ENCODE measurements around the gene GNPTAB.

GNPTAB gene

DNA sequence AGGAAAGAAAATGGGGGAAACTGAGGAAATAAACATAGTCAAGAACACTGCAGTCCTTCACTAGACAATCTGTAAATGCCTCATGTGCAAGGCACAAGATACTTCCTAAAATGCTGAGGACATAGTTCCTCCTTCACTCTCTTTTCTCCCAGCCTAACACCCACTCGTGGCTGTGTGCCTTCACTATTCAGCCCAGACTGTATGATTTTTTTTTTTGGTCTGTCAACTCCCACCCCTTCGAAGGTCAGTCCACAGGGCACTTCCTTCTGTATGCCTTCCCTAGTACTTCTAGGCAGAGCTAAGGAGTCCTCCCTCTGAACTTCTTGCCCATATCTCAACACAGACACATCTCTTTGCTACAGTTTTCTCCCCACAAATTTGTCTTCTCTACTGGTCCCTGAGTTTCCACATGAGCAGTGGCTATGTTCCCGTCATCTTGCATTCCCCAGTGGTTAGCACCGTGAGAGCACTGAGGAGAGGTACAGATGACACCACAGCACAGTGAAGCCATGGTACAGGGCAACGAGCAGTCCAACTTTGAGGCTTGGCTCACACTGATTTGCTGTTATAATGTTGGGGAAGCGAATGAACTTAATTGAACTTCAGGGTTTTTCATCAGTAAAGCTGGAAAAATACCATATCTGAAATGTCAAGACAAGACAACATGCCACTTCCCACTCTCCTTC lies 67.4 kb downstream of the GNPTAB start:
- H3K9me3 ChIP-seq (ENCODE audit: control insufficient read depth, insufficient read depth, low read length) = no peaks in the 10 kb centered on the region
- no peaks in the 10 kb centered on the region; the same call in 1 of the 2 replicates for H3K4me1 ChIP-seq (ENCODE audit: insufficient read depth, low read length)
- no peak overlapping the region for H3K9ac ChIP-seq (ENCODE audit: low read depth, low read length)
- H3K36me3 ChIP-seq (ENCODE audit: insufficient read depth, low read length) = no peaks in the 10 kb centered on the region

DNA sequence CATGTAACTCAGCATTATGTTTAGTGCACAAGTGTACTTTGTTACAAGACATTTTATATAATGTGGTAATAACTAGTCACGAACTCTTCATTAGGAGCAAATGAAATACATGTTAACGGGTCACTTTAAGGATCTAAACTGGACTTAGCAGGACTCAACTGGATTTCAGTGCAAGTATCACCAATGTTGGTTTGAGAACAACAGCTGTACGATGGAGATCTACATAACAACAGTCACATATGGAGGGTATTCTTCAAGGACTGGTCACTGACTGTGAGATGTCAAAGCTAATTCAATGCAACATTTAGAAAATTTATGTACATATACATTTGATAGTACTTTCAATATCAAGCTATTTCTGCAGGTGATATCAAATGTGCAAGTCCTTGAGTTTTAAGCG lies 69.0 kb downstream of the GNPTAB start:
- Histone ChIP-seq H3K9ac (ENCODE audit: low read depth, low read length) (no peak overlapping the region), H3K4me1 (ENCODE audit: insufficient read depth, low read length) (no peaks in the 10 kb centered on the region; the same call in 1 of the 2 replicates), H3K36me3 (ENCODE audit: insufficient read depth, low read length) (no peaks in the 10 kb centered on the region), H3K9me3 (ENCODE audit: control insufficient read depth, insufficient read depth, low read length) (no peaks in the 10 kb centered on the region)

- Histone ChIP-seq H3K36me3 (ENCODE audit: insufficient read depth, low read length) (no peaks in the 10 kb centered on the region), H3K4me1 (ENCODE audit: insufficient read depth, low read length) (no peaks in the 10 kb centered on the region; the same call in 1 of the 2 replicates)
These were observed 69.4 kb downstream of the GNPTAB start for GRCh38 chr12:101761350-101761749.

DNA sequence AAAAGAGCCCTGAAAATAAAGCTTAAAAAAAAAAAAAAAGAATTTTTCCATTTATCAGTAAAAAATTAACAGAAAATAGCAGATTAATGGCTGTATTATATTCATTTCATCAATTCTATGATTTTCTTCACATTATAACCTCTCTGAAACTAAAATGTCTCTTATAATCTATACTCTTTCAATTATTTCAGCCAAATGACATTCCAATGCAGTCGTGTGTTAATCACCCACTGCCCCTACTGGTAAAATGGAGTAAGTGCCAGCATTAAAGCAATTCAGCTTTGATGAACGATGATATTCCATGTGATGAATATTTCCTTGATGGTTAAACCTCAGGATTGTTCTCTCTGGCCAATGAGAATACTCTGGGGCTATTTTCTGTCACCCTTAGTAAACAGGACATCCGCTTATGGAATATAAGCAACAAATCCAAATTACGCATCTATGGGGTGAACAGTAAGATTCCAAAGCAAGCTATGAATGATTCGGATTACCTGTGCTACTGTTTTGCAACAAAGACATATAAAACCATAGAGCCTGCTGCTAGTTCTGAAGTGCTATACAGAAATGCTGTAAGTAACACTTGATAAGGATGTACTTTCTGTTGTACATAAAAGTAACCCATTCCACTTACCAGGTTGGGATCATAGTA lies 71.2 kb downstream of the GNPTAB start:
- H3K9ac ChIP-seq (ENCODE audit: low read depth, low read length) = no peak overlapping the region
- no peaks in the 10 kb centered on the region for H3K36me3 ChIP-seq (ENCODE audit: insufficient read depth, low read length)
- no peaks in the 10 kb centered on the region; the same call in 1 of the 2 replicates for H3K4me1 ChIP-seq (ENCODE audit: insufficient read depth, low read length)
- no peaks in the 10 kb centered on the region for H3K9me3 ChIP-seq (ENCODE audit: control insufficient read depth, insufficient read depth, low read length)

More at GRCh38 chr12:101761350-101761749, 69.4 kb downstream of the GNPTAB start:
- Histone ChIP-seq H3K9ac (ENCODE audit: low read depth, low read length) (no peak overlapping the region), H3K9me3 (ENCODE audit: control insufficient read depth, insufficient read depth, low read length) (no peaks in the 10 kb centered on the region)

DNA sequence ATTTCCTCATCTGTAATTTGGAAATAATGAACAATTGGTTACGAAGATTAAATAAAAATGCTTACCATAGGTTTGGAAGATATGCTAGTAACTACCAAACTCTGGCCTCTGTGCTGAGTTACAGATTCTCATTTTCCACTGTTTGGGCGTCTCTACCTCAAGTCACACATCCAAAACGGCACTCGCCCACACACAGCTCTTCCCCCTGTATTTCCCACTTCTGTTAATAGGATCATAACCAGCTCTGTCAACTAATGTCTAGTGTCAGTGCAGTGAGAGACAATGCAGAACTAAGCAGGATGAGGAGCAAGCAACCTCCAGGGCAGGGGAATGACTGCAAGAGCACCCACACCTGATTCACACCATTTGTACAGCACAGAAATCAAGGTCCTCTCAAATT lies 80.6 kb downstream of the GNPTAB start:
- no peak overlapping the region for H3K9ac ChIP-seq (ENCODE audit: low read depth, low read length)
- H3K9me3 ChIP-seq (ENCODE audit: control insufficient read depth, insufficient read depth, low read length) = no peaks in the 10 kb centered on the region
- H3K4me1 ChIP-seq (ENCODE audit: insufficient read depth, low read length) = no peaks in the 10 kb centered on the region
- H3K36me3 ChIP-seq (ENCODE audit: insufficient read depth, low read length) = peaks cover 3% of the 10 kb centered on the region; the same call in 1 of the 2 replicates

GRCh38 chr12:101749657-101750056 lies 81.1 kb downstream of the GNPTAB start:
- Histone ChIP-seq H3K36me3 (ENCODE audit: insufficient read depth, low read length) (peaks cover 3% of the 10 kb centered on the region; the same call in 1 of the 2 replicates), H3K9me3 (ENCODE audit: control insufficient read depth, insufficient read depth, low read length) (no peaks in the 10 kb centered on the region), H3K4me1 (ENCODE audit: insufficient read depth, low read length) (no peaks in the 10 kb centered on the region), H3K9ac (ENCODE audit: low read depth, low read length) (no peak overlapping the region)

GRCh38 chr12:101748907-101749306 lies 81.9 kb downstream of the GNPTAB start:
- Histone ChIP-seq H3K9ac (ENCODE audit: low read depth, low read length) (no peak overlapping the region), H3K4me1 (ENCODE audit: insufficient read depth, low read length) (no peaks in the 10 kb centered on the region), H3K9me3 (ENCODE audit: control insufficient read depth, insufficient read depth, low read length) (no peaks in the 10 kb centered on the region), H3K36me3 (ENCODE audit: insufficient read depth, low read length) (peaks cover 3% of the 10 kb centered on the region; the same call in 1 of the 2 replicates)

- no peaks in the 10 kb centered on the region for H3K4me1 ChIP-seq (ENCODE audit: insufficient read depth, low read length)
- no peaks in the 10 kb centered on the region for H3K9me3 ChIP-seq (ENCODE audit: control insufficient read depth, insufficient read depth, low read length)
- H3K36me3 ChIP-seq (ENCODE audit: insufficient read depth, low read length) = peaks cover 3% of the 10 kb centered on the region; the same call in 1 of the 2 replicates
- no peak overlapping the region for H3K9ac ChIP-seq (ENCODE audit: low read depth, low read length)
These were observed 83.1 kb downstream of the GNPTAB start for GRCh38 chr12:101747697-101748096.

GRCh38 chr12:101746661-101747060 lies 84.1 kb downstream of the GNPTAB start:
- Histone ChIP-seq H3K36me3 (ENCODE audit: insufficient read depth, low read length) (peaks cover 3% of the 10 kb centered on the region; the same call in 1 of the 2 replicates), H3K4me1 (ENCODE audit: insufficient read depth, low read length) (no peaks in the 10 kb centered on the region), H3K9ac (ENCODE audit: low read depth, low read length) (no peak overlapping the region), H3K9me3 (ENCODE audit: control insufficient read depth, insufficient read depth, low read length) (no peaks in the 10 kb centered on the region)

DNA sequence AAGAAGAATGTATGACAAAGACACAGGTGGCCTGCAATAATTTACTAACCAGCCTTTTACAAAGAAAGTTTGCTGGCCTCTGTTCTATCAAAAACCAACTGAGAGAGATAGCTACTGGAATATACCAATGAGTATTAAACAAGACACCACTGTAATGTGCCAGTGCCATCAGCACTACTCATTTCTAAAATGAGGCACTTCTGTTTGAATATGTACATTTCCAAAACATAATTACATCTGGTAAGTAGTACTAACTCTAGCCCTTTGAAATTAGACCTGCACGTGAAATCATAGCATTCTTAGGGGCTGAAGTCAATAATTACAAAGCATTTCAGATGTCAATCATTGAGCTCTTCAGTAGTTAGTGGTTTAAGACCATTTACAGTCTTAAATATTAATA lies 84.6 kb downstream of the GNPTAB start:
- Histone ChIP-seq H3K36me3 (ENCODE audit: insufficient read depth, low read length) (peaks cover 3% of the 10 kb centered on the region; the same call in 1 of the 2 replicates), H3K9me3 (ENCODE audit: control insufficient read depth, insufficient read depth, low read length) (no peaks in the 10 kb centered on the region), H3K4me1 (ENCODE audit: insufficient read depth, low read length) (no peaks in the 10 kb centered on the region), H3K9ac (ENCODE audit: low read depth, low read length) (no peak overlapping the region)

GRCh38 chr12:101745481-101745880 lies 85.3 kb downstream of the GNPTAB start:
- H3K4me1 ChIP-seq (ENCODE audit: insufficient read depth, low read length) = no peaks in the 10 kb centered on the region
- peaks cover 3% of the 10 kb centered on the region; the same call in 1 of the 2 replicates for H3K36me3 ChIP-seq (ENCODE audit: insufficient read depth, low read length)
- no peak overlapping the region for H3K9ac ChIP-seq (ENCODE audit: low read depth, low read length)
- no peaks in the 10 kb centered on the region for H3K9me3 ChIP-seq (ENCODE audit: control insufficient read depth, insufficient read depth, low read length)

GRCh38 chr12:101743724-101744472 lies 86.9 kb downstream of the GNPTAB start:
- H3K9me3 ChIP-seq (ENCODE audit: control insufficient read depth, insufficient read depth, low read length) = no peaks in the 10 kb centered on the region
- H3K36me3 ChIP-seq (ENCODE audit: insufficient read depth, low read length) = peaks cover 3% of the 10 kb centered on the region; the same call in 1 of the 2 replicates
- no peaks in the 10 kb centered on the region for H3K4me1 ChIP-seq (ENCODE audit: insufficient read depth, low read length)
- H3K9ac ChIP-seq (ENCODE audit: low read depth, low read length) = no peak overlapping the region

GRCh38 chr12:101743242-101743641 lies 87.5 kb downstream of the GNPTAB start:
- no peaks in the 10 kb centered on the region for H3K9me3 ChIP-seq (ENCODE audit: control insufficient read depth, insufficient read depth, low read length)
- H3K9ac ChIP-seq (ENCODE audit: low read depth, low read length) = no peak overlapping the region
- no peaks in the 10 kb centered on the region for H3K4me1 ChIP-seq (ENCODE audit: insufficient read depth, low read length)
- H3K36me3 ChIP-seq (ENCODE audit: insufficient read depth, low read length) = peaks cover 3% of the 10 kb centered on the region; the same call in 1 of the 2 replicates

DNA sequence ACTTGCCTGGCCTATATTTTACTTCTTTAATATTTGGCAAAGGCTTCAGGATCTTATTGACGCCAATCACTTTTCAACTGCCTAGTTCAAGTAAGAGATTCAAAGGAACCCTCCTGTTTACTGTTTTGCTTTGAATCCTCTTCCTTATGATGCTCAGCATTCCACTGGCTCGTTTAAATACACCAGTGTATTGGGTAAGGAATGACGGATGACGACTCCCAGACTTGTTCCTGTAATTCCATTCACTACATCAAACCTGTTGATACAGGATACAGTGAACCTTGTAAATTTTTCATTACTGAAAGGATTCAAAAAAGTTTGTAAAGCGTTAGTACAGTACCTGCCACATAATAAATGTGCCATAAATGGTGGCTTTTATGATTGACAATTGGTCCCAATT lies 89.8 kb downstream of the GNPTAB start:
- no peak overlapping the region for H3K9ac ChIP-seq (ENCODE audit: low read depth, low read length)
- H3K4me1 ChIP-seq (ENCODE audit: insufficient read depth, low read length) = no peaks in the 10 kb centered on the region
- H3K9me3 ChIP-seq (ENCODE audit: control insufficient read depth, insufficient read depth, low read length) = no peaks in the 10 kb centered on the region
- H3K36me3 ChIP-seq (ENCODE audit: insufficient read depth, low read length) = peaks cover 2% of the 10 kb centered on the region; the same call in 1 of the 2 replicates
